Activated effector memory CD4-positive, alpha-beta T cell treated with Interleukin-2 at 50 U/mL for 16 hours (primary cell): ENCODE measurements around the gene CETP.
"Not testable (repeated sequence)": the region's sequence is repeated elsewhere in the genome, so short reads cannot be mapped to it uniquely, and the experiment has no call there.

Experiments
- DNase-seq: peaks from one replicate; pipeline ENCODE4 v3.0.0-alpha.2; 2020

Gene CETP

DNA sequence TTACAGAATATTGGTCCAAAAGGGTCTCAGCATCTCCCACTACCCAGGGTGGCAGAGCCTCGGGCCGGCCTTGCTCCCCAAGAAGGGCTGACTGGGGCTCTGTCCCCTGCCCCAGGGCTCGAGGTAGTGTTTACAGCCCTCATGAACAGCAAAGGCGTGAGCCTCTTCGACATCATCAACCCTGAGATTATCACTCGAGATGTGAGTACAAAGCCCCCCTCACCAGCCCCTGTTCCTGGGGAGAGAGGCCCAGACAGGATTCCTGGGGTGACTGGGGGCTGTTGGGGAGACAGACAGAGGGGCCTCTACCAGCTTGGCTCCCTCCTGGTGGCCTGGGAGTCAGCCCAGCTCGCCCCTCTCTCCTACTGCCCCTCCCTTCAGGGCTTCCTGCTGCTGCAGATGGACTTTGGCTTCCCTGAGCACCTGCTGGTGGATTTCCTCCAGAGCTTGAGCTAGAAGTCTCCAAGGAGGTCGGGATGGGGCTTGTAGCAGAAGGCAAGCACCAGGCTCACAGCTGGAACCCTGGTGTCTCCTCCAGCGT is 21.5 kb downstream of the CETP start:
- no peak for DNase-seq

DNA sequence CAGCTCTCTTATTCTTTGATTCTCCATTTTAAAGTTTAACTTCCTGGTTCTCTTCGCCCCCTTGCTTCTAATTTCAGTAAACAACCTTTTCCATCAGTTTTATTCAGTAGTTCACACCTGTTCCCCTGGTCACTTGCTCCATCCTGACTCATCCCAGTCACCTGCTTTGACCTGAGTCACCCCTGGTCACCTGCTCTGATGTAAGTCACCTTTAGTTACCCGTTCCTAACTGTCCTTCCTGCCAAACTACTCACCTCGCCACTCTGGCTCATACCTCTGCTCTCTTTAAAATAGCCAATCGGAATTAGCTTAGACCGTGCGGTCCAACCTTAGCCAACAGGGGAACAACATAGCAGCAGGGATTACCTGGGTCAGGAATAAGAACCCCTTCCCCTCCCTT is 22.9 kb downstream of the CETP start:
- DNase-seq, result no peak

DNA sequence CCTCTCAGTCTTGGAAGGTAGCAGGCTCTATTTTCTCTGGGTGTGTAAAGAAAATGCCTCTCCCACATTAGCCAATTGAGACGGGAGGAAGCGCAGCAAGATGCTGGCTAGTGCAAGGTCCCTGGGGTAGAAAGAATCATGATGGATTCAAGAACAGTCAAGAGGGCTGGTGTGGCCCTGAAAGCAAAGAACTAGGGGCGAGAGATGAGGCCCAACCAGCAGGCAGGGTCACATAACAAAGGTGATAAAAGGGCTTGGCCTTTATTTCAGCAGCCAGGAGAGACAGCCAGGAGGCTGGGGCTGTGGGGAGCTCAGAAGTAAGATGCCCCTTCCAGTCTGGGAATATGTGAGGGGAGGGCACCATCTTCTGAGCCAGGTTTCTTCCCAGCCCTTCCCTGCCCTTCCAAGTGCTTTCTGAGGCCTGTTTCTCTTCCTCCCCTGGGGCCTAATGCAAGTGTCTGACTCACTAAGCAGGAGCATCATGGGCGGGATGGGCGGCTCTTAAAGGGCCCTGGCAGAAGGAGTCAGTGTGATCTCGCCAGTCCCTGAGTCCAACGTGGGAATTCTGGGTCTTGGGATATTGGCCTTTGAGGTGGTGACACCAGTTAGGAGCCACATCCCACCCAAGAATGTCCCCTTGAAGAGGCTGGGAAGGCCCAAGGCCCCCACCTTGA is 23.7 kb downstream of the CETP start:
- no peak for DNase-seq

DNA sequence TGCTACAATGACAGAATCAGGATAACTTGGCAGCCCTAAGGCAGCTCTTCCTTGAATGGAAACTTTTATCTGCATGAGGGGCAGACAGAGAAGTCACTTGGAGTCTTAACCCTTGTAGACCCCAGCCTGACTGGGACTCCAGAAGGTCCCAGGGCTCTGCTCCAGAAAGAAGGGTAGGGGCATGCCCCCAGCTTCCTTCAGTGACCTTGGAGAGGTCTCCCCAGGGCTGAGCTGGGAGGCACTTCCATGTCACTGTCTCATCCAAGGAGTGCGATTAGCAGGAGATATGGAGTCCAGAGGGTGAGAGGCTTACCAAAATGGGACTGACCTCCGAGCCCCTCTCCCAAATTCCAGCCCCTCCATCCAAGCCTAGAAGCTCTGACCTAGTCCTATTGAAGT is 24.2 kb downstream of the CETP start:
- no peak for DNase-seq

DNA sequence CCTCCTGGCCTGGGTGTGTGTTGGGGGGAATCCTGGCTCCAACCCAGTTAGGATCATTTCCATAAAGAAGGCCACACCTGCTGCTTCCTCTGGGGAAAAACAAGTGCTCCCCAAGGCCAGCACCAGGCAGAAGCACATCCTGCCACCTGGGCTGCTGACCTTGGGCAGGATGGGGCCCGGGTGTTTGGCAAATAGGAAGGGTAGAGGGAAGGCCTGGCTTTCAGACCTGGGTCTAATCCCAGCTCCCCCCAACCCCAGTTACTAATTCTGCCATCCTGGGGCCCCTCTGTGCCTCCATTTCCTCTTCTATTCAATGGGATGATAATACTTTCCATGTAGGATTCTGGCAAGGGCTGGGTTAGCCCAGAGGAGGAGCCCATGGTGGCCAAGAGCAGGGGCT is 24.6 kb downstream of the CETP start:
- no peak for DNase-seq

DNA sequence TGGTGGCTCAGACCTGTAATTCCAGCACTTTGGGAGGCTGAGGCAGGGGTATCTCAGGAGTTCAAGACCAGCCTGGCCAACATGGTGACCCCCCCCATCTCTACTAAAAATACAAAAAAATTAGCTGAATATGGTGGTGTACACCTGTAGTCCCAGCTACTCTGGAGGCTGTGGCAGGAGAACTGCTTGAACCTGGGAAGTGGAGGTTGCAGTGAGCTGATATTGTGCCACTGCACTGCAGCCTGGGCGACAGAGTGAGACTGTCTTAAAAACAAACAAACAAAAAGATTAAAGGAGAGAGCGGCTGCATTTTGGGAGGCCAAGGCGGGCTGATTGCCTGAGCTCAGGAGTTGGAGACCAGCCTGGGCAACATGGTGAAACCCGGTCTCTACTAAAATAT is 25.2 kb downstream of the CETP start:
- DNase-seq, result not testable (repeated sequence)

DNA sequence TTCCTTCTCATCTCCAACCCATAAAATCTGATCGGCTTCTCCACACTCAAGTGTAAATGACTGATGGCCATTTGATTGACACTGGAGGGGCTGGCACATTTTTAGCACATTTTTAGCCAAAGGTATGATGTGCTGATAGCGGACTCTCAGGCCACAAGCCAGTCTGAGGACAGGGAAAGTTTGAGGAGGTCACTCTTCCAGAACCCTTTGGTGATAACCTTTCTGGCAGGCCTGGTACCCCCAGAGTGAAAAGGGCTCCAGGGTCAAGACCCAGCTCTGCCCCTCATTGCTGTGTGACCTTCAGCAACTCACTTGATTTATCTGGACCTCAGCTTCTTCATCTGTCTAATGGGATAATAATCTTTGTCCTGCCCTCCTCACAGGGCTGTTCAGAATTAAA is 25.9 kb downstream of the CETP start:
- no peak for DNase-seq

DNA sequence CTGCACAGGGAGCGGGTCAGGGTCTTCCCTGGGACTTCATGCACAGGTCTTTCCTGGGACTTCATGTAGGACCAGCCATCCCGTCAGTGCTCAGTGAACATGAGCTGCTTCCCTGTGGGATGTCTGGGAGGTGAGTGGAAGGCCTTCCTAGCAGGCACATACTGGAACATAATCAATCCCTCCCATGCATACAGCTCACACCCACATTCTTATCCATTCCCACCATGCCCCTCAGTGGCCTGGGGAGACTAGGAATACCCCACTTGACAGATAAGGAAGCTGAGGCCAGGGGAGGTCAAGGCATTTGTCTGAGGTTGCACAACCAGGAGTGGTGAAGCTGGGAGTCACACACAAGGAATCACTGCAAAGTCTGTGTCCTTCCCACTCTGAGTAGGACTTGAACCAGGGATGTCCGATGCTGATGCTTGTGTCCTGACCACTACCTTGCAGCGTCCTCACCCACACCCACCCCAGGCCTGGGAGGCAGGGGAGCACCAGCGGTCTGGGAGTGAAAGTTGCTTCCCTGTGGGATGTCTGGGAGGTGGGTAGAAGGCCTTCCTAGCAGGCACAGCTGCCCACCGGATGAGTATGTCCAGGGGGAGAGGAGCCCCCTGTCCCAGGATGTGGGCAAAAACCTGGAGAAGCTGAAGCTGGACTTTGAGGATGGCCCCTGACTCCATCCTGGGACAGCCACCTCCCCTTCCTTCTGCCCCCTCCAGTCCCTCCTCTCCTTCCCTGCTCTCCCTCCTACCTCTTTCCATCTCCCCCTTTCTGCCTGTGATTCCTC is 26.6 kb downstream of the CETP start:
- no peak for DNase-seq

DNA sequence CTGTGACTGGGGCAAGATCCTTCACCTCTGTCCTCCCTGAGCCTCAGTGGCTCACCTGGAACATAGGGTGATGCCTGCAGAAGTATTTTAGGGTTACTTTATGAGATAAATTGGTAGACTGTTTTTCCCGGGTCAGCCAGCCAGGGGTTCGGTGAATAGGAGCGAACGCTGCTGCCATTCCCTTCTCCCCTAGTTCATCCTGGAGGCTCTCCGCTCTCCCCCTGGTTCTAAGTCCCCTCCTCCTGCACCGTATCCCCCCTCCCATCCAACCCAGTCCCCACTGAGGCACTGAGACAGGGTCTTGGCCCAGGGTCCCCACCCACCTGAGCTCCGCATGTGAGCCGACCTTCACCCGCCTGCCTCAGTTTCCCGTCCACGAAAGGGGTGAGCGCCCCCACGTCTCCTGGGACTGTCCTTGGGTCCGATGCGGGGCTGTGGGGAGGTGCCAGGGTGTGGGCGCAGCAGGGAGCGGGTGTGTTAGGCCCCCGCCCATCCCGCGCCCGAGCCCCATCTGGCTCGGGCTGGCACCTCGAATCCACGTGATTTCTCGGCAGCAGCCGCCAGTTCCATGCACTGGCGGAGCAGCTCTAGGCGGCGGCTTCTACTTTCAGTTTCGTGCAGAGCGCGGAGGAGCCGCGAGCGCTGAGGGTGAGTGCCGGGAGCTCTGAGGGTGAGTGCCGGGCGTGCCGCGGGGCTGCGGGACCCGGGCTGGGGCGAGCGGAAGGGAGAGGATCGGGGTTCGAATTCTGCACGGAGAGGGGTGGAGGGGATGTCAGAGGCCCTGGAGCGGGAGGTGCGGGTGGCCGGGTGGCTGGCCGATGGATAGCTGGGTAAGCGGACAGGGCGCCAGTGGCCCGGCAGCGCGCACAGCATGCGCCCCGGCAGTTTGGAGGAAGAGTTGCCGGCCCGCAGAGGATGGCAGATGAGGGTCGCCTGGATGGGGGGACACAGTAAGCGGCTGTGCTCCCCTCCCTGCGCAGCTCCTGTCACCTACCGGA is 27.5 kb downstream of the CETP start, which contains the start of gene NLRC5:
Gene NLRC5 (plus strand): TSS at position 610 of the 998 bp plus-strand sequence. CDS start 31,156 bp downstream, outside the sequence.
- DNase-seq, result peak; percentile 85

DNA sequence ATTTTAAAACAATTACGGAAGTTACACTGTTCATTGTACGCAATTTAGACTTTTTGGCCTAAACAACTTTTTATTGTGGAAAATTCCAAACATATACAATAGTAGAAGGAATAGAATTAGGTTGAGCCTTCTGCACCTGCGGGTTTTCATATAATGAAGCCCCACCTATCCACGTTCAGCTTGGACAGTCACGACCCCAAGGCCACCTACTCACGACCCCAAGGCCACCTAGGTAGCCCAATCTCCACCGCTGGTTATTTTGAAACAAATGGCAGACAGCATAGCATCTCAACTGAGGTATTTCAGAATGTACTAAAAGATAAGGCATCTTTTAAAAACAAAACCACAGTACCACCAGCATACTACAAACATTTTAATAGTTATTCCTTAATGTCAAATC is 28.2 kb downstream of the CETP start:
- no peak for DNase-seq

DNA sequence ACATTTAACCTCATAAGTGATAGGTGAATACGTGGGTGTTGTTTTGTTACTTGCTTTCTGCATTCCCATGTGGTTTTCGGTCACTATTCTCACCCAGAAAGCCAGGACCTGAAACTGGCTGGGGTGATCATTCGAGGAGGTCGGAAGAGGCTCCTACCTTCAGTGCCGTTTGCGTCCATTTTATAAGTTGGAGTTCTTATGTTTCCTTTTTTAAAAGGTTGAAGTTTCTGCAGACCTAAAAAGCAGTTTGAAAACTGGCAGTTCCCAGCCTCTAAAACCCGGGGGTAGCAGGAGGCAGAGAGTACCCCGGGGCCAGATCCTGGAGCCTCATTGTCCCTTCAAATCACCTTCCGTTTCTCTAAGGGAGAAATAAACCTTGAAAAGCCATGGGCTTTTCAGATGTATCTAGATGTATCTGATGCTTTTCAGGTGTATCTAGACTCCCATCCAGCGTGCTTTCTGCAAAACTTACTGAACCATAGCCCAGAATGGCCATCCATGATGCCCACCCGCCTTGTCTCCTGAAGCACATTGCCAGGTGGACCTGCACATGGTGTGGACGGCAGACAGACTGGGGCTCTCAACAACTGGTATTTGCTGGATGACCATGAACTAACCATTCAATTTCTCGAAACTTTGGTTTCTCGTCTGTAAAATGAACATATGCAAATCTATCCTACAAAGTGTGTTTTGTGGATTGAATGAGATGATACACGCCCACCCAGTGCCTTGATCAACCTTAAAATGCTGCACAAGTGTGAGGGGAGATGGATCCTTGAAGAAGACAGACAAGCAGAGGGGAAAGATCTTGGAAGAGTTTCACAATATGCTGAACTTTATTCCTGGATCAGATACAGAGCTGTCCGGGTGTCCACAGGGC is 28.9 kb downstream of the CETP start:
- DNase-seq, result no peak

DNA sequence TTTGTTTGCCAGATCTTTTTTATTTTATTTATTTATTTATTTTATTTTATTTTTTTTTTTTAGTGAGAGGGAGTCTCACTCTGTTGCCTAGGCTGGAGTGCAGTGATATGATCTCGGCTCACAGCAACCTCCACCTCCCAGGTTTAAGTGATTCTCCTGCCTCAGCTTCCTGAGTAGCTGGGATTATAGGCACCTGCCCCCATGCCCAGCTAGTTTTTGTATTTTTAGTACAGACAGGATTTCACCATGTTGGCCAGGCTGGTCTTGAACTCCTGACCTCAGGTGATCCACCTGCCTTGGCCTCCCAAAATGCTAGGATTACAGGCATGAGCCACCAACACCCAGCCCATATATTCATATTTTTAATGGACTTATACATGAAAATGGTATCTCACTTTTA is 30.7 kb downstream of the CETP start:
- DNase-seq, result not testable (repeated sequence)

DNA sequence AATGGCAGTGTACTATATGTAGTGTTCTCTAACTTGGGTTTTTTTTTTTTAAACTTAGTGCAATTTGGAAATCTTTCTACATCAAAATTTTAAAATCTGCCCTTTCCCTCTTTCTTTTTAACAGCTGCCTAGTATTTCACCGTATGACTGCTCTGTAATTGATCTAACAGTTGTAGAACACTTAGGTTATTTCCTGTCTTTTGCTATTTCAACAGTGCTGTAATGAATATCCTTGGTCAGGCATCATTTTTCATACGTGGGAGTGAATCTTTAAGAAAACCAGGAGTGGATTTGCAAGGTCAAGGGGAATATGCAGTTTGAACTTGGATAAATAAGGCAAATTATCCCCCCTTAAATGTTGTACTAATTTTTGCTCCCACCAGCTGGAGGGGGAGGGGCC is 31.5 kb downstream of the CETP start:
- no peak for DNase-seq

DNA sequence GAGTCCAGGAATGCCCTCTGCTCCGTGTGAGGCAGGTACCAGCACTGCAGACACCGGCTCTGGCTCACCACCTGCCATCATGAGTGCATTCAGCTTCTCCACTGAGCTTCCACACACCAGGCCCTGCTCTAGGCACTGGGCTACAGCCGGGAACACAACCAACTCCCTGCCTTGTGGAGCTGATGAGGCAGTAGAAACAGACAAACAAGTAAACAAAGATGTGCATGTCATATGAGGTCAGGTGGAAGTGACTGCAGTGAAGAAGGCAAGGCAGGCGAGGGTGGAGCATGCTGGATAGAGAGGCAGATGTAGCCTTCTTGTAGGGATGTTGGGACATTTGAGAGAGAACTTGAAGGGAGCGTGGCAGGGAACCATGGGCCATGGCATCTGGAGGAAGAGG is 32.6 kb downstream of the CETP start:
- no peak for DNase-seq

DNA sequence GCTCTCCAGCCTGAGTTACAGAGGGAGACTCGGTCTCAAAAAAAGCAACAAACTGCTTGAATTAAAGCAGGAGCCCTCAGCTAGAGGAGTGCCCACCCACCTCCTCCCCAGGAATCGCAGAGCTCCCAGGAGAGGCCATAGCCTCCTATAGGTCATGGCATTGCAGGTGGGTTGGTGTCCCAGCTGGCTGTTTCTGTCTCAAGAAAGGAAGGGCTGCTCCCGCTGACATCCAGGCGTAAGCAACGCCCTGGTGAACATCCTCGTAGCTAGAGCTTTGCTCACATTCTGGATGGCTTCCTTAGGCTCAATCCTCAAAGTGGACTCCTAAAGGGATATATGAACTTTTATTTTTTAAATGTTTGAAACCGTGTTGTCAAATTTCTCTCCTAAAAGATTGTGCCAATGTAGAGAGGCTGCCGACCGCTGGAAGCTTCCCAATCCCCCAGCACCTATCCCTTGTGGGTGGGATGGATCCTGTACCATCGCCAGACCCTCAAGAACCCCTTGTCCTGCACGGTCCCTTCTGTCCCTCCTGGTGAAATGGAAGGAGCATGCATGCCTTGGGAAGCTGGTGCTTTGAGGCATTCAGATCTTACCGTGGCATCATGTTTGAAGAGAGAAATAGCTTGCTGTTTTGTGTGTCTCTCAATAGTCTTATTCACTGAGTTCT is 33.5 kb downstream of the CETP start:
- no peak for DNase-seq

DNA sequence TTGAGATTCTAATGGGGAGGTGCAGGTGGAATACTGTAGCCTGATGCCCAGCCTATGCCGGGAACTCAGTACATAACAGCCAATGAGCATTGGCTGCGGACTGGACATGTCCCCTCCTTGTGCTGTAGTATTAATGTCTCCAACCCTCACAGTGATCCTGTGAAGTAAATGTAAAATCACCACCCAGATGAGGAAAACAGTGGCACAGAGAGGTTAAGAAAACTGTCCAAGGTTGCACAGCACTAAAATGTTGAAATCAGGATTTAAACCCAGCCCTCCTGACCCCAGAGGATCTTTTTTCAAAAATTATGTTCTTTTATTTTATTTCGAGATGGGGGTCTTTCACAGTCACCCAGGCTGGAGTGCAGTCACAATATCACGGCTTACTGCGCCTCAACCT is 35.5 kb downstream of the CETP start:
- no peak for DNase-seq

DNA sequence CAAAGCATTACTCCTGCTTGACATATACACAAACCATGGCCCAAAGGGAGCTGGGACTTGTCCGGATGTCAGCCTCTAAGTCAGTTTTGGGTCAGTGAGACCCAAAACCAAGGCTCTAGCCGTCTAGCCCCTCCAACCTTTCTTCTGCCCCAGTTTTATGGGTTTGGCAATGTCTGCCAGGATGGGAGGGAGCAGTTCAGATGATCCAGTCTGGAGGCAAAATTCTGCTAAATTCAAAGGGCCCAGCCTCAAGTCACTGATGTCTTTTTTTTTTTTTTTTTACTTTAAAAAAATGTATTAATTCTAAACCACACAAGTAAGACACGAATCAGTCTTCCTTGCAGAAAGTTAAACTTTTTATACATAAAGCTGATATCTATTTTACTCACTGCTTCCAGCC is 36.2 kb downstream of the CETP start:
- DNase-seq, result no peak

DNA sequence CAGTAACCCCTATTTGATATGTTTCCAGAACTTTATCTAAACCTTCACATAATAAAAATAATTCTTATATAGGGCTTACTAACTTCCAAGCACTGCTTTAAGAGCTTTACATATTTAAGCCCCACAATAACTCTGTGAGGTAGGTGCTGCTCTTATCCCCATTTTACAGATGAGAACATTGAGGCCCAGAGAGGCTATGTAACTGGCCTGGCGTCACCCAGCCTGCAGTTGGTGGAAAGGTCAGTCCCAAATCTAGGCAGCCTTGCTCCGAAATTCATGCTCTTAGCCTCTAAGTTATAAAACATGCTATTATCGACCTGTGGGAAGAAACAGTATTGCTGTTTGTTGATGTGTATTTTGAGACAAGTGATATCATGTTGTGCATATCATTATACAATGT is 36.6 kb downstream of the CETP start:
- DNase-seq, result no peak

DNA sequence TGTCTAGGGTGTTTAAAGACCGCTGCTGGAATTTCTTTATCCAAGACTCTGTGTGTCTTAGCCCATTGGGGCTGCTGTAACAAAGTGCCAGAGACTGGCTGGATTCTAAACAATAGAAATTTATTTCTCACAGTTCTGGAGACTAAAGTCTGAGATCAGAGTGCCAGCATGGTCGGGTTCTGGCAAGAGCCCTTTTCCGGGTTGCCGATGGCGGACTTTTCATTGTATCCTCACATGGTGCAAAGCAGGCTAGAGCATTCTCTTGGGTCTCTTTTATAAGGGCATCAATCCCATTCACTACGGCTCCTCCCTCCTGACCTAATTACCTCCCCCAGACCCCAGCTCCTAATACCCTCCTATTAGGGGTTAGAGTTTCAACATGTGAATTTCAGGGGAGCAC is 37.1 kb downstream of the CETP start:
- no peak for DNase-seq

DNA sequence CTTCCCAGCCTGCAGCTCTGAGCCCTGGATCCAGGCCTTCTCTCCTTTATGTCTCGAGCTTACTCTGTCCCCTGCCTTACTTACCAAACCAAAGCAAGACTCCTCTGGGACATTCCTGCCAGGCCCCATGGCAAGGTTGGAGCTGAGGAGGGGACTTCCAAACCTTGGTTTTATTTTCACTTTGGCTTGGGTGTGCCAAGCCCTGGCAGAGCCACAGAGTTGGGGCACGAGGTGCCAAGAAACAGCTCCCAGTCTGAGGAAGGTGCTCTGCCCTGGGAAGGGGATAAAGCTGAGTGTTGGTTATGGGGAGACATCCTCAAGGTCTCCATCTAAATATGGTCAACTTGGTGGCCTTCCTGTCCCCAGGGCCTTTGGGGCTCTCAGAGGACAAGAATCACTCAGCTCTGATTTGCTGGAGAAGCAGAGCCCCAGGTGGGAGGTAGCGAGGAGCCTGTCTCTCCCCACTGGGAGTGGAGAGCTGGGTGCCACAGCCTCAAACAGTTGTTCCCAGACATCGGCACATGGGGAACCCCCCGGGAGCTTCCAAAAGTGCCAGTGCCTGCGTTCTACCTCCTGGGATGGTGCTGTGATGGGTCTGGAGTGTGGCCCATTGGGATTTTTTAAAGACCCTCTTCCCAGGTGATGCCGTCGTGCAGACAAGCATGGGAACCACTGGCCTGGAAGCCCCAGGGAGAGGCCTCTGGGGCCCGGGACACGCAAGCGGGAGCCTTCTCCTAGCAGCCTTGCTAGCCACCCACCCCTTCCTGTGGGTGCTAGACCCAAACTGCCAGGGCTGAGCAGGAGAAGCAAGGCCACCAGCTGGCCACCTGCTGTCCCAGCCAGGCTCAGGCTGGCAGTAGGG is 37.9 kb downstream of the CETP start:
- no peak for DNase-seq
